ENCODE results near the gene NKAIN2.
"Not testable (repeated sequence)": the region's sequence is repeated elsewhere in the genome, so short reads cannot be mapped to it uniquely, and the experiment has no call there.

NKAIN2 gene

DNA sequence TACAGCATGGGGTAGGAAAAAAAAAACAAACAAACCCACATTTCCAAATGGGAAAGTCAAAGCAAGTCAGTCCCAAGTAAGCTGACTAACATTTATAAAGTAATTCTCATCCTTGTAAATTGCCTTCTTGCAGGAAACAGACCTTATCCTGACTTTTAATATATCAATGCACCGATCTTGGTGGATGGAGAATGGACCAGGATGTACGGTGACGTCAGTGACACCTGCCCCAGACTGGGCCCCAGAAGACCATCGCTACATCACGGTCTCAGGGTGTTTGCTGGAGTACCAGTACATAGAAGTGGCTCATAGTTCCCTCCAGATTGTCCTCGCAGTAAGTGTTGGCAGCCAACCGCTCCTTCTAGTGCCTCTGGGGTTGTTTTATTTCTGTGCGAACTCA, 854.4 kb downstream of the NKAIN2 start:
- DNase-seq: no peak

GRCh38 chr6:124659427-124659826, 855.8 kb downstream of the NKAIN2 start:
- no peak for DNase-seq

- no peak for DNase-seq
Observed at GRCh38 chr6:124660185-124660584, 856.5 kb downstream of the NKAIN2 start.

DNA sequence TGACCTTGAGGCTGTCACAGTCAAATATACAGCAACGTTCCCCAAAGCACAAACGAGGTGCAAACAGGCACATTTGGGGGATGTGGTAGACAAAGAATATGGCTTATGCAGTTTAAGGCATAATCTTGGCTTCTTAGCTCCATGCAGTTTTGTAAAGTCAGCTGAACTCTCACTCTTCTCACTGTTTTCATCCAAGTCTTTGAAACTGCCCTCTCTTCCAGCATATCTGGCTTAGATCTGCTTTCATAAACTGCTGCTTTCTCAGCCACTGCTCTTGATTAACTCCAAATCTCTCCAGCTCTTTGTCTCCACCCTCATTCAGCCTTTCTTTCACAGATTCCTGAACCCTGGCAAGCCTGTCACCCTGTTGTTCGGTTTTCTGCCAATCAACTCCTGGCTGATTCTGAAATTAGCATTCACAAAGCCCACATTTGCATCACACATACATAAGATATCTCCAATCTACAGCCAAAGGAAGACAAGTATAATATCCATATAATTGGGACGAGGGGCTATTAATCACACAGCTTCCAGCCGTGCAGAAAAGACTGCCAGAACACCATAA, 857.5 kb downstream of the NKAIN2 start:
- DNase-seq: no peak

- no peak for DNase-seq
Observed at GRCh38 chr6:124668028-124668427, 864.4 kb downstream of the NKAIN2 start.

DNA sequence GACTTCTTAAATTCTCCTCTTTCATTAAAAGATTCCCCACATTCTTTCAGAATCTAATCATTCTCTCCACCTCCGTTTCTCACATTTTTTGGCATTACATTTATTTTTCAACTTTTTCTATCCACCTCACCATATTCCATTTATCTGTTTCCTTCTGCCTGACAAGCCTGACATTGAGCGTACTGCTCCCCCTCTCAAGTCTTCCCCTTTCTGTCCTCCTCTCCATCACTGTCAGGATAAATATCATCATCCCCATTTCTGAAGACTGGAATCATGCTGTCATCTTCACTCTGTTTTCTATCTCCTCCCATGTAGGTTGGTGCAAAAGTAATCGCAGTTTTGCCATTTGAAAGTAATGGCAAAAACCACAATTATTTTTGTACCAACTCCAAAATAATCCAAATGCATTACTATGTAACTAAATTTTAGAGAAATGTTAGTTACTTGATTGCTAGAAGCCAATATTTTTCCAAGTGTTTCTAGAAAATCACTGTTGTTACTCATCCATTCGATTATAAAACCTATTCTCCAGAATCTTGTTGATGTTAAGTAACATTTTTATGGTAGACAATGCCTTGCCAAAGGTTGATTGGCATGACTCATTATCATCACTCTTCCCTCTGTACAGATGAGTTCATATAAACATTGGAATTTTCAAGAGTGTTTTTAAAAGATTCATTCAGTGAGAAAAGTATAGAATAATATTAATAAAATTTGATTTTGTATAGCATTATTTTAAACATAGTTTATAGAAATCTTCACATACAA, 866.2 kb downstream of the NKAIN2 start:
- DNase-seq: no peak

DNA sequence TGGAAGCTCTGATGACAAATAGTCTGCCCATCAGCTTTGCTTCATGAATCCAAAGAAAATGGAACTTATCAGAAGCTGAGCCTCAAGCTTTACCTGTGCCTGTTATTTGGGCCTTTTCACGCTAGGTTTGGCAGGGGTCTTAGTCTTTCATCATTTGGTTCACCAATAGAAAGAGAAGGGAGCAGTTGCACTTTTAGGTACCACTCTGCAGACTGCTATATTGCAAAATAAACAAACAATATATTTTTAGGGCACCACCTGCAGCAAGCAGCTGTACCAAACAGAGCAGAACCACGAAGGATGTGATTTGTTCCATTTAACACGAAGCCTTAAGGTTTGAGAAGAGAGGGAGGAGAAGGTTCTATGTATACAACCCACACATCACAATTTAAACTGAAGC, 867.1 kb downstream of the NKAIN2 start:
- DNase-seq: no peak

- no peak for DNase-seq
Observed at GRCh38 chr6:124671324-124671723, 867.7 kb downstream of the NKAIN2 start.

- DNase-seq: no peak
Observed at GRCh38 chr6:124674042-124674441, 870.4 kb downstream of the NKAIN2 start.

GRCh38 chr6:124676033-124676432, 872.4 kb downstream of the NKAIN2 start:
- DNase-seq: no peak

DNA sequence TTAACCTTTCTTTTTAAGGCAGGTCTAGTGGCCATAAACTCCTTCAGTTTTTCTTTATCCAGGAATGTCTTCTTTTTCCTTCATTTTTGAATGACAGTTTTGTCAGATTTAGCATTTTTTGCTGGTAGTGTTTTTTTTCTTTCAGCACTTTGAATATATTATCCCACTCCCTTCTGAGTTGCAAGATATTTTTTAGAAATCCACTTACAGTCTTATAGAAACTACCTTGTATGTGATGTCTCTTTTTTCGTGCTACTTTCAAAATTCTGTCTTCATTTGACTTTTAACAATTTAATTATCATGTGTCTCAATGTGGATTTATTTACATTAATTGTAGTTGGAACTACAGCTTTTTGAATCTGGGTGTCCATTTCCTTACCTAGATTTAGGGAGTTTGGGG, 874.2 kb downstream of the NKAIN2 start:
- DNase-seq: no peak

DNA sequence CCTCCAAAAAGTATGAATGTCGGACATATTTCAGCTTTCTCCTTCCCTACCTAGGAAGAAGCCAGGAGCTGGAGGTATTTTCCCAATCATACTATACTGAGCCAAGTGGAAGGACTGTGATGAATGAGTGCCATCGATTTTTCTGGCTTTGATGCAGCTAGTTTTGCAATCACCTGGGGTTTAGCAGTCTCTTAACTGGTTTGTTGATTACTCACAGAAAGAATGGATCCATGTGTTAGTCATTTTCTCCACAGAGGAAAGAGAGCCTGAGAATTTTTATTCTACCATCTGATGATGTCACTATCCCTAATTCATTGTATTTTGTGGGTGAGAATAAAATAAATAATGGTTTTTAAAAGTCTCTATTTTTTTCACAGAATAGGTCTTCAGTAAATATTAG, 875.7 kb downstream of the NKAIN2 start:
- DNase-seq: no peak

DNA sequence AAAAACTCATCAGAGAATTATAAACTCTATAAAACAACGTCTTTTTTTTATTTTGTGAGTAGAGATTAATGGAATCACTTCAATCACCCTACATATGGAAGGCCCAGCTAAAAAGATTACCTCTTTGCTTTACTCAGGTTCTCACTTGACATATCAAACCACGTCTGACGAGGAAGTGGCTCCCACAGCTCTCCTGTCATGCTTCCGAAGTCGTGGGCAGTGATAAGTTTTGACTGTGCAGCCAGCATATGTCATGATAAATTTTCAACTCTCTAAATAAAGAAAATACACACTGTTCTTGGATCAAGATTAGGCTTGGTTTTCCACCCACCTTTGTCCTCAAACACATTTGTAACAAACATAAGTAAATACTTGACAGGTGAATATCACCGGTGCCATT, 879.1 kb downstream of the NKAIN2 start:
- no peak for DNase-seq

DNA sequence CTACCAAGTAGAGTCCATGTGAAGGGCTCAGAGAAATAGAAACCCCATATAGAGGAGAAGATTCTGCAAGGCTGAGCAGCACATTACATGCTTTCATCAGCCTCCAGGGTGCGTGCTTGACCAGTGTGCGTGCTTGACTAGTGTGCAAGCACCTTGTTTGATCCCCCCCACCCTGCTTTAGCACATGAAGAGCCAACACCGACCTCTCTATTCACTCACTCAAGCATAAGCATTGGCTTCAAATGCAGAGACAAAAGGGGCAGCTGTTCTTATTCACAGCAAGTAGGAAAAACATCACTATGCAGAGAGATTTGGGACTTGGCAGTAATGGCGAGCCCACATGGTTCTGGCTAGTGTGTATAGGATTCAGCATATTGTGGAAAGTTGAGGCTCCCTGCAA, 879.8 kb downstream of the NKAIN2 start:
- DNase-seq: no peak

DNA sequence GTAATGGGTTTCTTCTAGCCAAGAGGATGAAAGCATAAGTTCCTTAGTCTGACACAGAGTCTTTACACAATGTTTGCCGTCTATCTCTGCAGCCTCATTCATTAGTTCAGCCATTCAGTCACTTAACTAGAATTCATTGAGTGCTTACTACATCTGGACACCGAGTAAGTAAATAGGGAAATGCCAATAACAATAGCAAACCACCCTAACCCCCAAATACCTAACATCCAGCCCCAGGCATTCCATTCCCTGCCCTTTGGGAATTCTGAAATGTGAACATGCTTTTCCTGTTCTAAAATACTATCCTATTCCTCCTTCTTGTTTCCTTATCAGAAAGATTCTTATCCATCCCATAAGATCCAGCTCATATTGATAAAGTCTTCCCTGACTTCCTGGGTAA, 881.0 kb downstream of the NKAIN2 start:
- no peak for DNase-seq

GRCh38 chr6:124688369-124688768, 884.7 kb downstream of the NKAIN2 start:
- no peak for DNase-seq

- no peak for DNase-seq
Observed at GRCh38 chr6:124694139-124694705, 890.6 kb downstream of the NKAIN2 start.

DNA sequence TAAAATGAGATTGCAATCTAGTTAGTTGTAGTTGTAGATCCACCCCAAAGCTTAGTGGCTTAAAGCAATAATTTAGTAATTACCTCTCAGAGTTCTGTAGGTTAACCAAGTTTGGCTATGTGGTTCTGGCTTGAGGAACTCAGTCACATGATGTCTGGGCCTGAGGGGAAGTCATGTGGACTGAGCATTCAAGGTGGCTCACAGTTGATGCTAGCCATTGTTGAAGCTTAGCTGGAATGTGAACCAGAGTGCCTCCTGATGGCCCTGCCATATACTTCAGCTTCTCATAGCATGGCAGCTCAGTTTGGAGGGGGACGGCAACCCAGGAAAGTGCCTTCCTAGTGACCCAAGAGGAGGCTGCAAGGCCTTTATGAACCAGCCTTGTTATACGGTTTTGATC, 895.4 kb downstream of the NKAIN2 start:
- no peak for DNase-seq

DNA sequence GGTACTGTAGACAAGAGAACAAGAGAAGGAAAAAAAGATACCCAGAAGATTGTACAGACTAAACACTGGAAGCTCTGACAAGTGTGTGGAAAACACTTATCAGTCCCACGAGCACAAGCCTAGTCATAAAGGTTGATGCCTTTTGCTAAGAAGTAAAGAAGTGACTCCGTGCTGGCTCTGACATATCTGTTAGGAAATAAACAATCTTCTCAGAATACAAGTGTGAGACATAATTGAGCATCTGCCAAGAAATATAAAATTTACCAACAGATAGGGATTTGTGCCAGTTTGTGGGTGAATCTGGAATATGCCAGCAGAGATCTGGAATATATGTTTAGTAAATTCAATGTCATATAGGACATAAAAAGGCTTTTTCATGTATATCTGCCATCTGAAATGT, 899.9 kb downstream of the NKAIN2 start:
- no peak for DNase-seq

- not testable (repeated sequence) for DNase-seq
Observed at GRCh38 chr6:124712532-124712931, 908.9 kb downstream of the NKAIN2 start.

GRCh38 chr6:124714728-124715127, 911.1 kb downstream of the NKAIN2 start:
- DNase-seq: no peak

DNA sequence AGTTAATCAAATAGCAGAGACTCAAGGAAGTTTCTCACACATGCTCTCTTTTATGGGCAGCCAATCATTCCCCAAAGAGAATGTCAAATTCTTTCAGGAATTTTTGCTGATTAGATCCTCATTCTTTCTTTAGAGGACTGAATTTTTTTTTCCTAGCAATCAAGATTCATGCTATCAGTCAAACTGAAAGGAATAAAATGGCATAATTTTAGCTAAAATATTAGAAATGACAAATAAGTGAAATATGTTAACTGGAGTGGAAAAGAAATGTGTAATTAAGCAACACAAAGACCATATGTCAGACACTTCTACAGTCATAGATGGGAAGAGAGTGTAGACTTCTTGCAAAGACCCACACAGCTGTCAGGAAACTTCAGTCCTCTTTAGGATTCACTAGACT, 916.2 kb downstream of the NKAIN2 start:
- no peak for DNase-seq

DNA sequence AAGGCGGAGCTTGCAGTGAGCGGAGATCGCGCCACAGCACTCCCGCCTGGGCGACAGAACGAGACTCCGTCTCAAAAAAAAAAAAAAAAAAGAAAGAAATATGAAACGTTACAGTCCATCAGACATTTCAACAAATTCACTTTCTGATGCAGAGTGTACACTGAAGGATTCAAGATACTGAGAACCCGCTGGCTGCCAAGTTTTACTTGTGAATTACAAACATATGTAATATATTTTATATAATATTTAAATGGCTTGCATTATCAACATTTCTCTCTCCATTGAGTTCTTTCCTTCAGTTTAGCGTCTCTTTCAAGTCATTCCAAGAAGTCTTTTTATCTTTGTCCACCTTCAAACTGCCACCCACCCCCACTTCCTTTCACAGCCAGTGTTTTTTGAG, 917.7 kb downstream of the NKAIN2 start:
- DNase-seq: no peak

DNA sequence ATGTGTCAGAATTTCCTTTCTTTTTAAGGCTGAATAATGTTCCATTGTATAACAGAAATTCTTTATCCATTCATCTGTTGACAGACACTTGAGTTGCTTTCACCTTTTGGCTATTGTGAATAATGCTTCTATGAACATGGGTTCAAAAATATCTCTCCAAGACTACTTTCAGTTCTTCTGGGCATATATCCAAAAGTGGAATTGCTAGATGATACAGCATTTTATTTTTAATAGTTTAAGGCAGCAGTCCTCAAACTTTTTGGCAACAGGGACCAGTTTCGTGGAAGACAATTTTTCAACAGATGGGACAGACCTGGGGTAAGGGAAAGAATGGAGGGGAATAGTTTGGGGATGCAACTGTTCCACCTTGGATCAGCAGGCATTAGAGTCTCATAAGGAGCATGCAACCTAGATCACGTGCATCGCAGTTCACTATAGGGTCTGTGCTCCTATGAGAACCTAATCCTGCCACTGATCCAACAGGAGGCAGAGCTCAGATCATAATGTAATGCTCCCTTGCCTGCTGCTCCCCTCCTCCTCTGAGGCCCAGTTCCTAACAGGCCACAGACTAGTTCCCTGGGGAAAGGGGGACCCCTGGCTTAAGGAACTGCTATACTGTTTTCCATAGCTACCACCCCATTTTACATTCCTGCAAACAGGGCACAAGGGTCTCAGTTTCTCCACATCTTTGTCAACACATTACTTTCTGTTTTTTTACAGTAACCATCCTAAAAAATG, 918.6 kb downstream of the NKAIN2 start:
- DNase-seq: no peak

Measured in CD4-positive, alpha-beta T cell treated with Interleukin-6 for 4 hours (primary cell).